Measurements from ENCODE around the gene ACTR2. TPM values are rescaled to one million over a fixed set of nuclear protein-coding genes. Genes with fewer than 3 reads are reported as not detected.

Gene ACTR2
- total RNA-seq, 1 donor from 2014 or later, result 488 TPM

DNA sequence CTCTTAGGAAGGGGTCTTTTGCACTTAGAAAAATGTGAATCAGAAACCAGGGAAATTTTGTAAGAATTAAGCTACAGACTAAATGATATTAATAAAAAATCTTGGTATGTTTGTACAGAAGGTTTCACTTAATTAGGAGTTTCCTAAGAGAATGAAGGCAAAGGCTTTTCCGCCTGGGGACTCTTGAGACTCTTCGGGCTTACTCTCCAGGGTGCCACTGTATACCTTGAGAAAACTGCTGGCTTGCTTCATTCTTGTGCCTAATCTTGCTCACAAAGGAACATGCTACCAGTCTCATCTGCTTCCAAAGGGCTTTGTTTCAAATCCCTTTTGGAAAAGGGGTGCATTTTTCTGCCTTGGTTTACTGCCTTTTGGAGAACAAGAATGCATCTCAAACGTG, 49.5 kb downstream of the ACTR2 start:
- intact Hi-C loops (cut with micrococcal nuclease), result no loop called here

DNA sequence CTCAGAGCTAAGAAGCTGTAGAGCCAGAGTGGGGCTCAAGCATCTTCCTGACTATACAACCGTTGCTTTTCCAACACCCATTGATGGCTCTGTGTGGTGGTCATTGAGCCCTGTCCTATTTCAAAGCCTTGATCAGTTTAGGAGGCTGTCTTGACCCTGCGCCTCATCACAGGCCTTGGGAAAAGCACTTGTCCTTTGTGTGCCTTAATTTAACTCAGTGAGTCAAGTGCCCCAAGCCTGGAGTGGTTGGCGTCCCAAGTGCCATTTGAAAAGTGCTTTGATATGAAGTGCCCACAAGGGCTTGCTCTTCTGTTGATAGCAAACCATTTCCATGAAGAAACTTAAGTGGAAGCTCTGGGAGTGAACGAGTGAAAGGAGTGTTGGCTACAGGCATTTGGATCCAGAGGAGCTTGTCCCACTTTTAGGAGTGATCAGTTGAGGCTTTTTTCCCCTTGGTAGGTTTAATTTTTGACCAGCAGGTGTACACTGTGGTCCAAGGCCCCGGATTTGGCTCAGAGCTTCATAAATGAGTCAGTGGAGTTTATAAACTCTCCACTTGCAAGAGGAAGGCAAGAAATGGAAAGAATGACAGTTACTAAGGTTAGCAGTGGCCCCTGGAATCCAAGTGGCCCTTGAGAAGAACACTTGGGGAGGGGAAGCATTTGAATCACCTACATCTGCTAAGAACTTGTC, 50.3 kb downstream of the ACTR2 start:
- intact Hi-C loops (cut with micrococcal nuclease), result no loop called here

DNA sequence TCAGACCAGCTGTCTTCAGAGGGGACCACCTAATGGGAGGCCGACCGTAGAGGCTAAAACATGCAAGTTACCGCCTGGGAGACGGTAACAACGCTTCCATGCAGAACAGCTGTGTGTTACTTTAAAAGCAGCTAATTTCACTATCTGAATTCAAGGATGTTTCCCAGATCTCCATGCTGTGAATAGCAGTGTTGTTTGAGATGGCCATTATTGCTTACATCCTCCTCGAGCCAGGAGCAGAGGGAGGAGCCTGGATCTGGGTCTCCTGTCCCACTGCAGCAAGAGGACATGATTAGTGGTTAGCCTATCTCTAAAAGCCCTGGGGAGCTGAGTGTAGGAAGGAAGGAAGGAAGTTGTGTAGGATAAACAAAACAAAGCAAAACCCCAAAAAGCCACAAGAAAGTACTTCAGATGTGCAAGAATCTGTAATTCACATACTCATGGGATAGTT, 50.9 kb downstream of the ACTR2 start:
- intact Hi-C loops (cut with micrococcal nuclease), result no loop called here

DNA sequence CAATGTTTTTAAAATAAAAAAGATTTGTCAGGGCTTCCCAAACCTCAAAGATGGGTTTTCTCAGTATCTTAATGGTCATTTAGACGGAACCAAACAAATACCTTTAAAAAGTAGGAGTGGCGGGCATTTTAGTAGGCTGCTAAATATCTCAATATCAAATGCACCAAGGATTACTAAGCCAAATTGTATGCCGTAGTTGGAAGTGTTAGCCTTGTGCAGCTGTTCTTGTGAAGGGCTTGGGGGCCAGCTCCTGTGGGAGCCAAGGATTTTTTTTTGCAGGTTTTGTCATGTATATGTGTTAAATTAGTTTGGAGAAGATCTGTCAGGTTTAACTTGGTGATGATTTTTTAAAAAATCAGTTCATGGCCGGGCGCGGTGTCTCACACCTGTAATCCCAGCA, 52.1 kb downstream of the ACTR2 start:
- intact Hi-C loops (cut with micrococcal nuclease), result no loop called here

DNA sequence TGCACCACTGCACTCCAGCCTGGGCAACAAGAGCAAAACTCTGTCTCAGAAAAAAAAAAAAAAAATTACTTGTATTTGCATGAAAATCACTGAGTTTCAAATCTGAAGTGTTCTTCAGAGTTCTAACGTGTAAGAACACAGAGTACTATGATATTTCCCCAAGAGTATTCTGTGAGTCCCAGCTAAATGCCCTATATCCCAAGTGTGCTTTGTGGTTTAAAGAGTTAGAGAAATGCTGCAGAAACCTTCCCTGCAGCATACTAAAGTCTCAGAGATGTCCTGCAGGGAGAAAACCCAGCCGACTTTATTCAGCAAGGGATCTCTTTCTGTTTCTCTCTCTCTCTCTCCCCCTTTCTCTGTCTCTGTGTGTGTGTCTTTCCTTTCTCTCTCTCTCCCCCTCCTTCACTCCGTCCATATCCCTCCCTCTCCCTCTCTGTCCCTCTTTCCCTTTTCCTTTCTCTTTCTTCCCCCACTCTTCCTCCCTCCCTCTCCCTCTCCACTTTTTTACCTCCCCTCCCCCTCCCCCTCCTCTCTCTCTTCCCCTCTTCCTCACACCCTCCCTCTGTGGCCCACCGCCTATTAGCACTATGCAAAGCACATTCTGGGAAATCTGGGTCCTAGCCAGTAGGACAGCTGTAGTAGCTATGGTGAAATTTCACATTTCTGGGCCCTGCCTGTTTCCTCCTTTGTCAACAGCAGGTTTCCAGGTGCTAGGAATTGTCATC, 54.2 kb downstream of the ACTR2 start:
- intact Hi-C loops (cut with micrococcal nuclease), result no loop called here

DNA sequence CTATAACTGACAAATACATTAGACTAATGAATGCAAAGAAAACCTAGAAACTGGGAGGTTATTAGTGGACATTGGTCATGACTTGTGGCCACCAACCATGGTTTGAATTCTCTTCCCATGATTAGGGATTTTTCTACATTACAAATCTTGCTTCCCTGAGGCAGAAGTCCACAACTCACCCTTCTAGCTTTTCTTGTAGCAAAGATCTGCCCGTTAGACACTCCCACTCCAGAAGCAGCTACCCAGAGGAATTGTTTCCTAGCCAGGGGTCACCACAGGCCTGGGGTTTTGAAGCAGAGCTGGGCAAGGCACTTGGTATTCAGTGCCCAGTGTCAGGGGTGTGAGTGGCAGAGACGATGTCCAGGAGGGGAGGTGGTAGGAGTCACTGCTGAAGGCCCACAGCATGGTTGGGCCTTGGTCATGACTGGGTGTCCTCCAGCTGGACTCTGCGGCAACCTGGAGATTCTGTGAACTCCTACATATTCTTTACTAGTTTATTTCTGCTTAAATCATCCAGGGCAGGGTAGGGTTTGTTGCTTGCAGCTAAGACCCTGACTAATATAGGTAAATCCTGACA, 54.9 kb downstream of the ACTR2 start:
- intact Hi-C loops (cut with micrococcal nuclease), result no loop called here

DNA sequence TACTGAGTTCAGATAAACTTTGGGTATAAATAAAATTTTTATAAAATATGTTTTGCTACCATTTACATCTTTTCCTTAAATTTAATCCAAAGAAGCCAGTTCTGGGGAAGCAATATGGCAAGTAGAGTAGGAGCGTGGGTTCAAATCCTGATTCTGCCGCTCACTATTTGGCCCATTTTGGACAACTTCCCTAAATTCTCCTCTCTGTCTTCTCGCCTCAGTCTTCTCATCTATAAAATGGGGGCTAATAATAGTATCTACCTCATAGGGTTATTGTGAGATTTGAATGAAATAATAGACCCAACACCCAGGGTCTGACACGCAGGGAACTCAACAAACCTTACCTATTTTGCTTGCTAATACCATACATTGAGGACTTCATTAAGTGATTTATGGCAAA, 59.7 kb downstream of the ACTR2 start:
- intact Hi-C loops (cut with micrococcal nuclease), result no loop called here

DNA sequence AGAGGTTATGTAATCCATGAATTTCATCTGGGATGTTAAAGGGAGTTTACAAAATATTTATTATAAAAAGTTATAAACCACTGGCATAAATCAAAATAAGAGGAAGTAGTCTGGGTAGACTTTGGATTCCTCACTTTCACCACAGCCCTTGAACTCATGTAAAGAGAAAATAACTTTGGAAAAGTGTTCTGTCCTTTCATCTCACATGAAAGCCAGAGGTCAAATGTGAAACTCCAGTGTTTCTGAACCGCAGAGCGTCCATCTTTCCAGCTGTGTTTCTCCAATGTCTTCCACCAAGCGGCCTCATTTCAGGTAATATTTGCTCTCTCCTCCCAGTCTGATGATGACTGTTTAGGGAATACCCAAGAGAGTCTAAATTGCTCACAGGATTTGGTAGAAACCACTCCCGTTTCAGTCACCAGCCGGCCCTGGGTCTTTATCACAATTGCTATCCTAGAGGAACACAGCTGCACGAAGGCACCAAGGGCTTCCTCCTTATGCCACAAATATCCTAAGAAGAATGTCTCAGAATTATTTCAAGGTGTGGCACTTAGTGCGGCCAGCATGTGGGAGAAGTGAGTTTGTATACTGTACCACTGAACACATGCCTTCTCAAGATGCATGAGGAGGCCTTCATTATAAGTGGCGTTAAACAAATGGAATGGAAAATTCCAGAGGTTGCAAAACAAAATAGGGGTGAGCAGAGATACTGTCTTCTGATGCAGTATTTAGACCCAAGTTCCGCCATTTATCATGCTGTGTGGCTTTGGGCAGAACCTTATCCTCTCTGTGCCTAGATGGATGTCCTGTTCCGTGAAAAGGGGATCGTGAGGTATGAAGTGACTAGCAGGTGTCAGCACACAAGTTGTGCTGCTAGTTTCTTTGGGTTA, 63.8 kb downstream of the ACTR2 start:
- intact Hi-C loops (cut with micrococcal nuclease), result no loop called here

DNA sequence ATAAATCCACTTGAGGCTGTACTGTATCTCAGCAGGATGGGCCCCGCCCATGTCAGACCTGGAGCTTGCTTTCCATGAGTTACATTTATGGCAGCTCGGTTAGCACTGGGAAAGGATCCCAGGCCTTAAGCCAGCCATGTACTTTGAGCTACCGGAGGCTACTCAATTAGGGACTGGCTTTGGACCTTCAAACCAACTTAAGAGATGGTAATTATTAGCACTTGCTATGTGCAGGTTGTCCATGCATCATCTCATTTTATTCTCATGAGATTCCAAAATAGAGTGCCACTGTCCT, 64.4 kb downstream of the ACTR2 start:
- intact Hi-C loops (cut with micrococcal nuclease), result no loop called here

DNA sequence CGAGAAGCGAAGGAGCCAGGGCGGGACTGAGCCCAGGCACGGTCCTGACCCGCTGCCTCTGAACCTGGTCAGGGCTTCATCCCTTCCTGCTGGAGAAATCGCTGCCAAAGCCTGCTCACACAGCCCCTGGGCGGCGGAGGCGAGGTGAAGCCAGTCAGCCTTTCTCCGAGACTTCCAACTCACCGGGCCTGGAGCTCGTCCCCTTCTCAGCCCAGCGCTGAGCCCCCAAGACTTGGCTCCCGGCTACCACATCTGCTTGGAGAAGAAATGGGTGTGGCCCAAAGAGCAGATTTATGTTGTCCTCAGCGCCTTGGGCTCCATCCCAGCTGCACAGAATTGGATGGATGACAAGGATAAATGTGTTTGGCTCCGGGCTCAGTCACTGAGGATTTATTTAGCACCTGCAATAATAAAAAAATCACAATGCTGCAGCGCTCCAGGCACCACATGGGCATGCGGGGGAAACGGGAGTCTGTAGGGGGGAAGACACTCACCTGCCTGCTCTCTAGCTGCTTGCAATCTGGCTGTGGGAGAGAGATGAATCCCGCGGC, 64.9 kb downstream of the ACTR2 start:
- intact Hi-C loops (cut with micrococcal nuclease), result no loop called here

DNA sequence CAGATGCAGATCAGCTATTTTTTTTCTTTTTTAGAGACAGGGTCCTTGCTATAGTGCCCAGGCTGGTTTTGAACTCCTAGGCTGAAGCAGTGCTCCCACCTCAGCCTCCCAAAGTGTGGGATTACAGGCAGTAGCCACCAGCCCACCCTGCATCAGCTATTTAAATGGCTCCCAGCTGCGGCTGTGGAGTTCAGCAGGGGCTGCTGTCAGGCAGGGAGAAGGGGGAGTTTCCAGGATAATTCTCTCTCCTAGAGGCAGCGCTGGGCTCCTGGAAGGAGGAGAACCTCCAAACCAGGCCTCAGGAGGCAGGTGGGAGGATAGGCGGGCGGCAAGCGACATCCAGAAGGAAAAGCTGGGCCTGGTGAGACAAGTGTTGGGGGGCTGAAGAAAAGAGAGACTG, 65.7 kb downstream of the ACTR2 start:
- intact Hi-C loops (cut with micrococcal nuclease), result no loop called here

DNA sequence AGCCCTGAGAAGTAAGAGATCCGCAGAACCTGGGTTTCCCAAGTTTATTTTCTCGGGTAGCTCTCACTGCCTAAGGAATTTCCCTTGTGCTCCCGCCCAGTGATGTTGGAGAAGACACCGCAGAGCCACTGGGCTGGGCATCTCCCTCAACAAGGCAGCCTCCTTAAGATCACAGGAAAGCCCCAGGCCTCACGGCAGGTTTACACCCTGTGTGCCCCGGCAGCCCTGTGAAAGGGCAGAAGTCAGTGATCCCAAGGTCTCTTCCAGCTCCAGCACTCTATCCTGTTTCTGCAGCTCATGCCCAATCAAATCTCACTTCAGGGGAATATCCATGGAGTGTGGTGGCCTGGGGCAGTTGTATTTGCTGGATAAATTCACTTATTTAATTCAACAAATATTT, 66.5 kb downstream of the ACTR2 start:
- intact Hi-C loops (cut with micrococcal nuclease), result no loop called here

DNA sequence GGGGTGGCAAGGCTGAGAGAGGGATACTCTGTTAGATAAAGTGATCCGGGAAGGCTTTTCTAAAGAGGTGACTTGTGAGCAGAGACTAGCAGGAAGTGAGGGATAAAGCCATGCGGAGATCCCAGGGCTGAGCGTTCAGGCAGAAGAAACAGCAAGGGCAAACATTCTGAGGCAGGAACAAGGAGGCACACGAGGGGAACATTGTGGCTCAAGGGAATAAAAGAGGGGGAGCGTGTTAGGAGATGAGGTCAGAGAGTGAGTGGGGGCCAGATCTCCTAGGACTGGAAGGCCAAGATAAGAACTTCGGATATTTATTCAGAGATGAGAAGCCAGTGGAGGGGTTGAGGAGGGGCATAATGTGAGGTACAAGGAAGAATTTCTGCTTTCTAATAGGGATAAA, 67.1 kb downstream of the ACTR2 start:
- intact Hi-C loops (cut with micrococcal nuclease), result no loop called here

DNA sequence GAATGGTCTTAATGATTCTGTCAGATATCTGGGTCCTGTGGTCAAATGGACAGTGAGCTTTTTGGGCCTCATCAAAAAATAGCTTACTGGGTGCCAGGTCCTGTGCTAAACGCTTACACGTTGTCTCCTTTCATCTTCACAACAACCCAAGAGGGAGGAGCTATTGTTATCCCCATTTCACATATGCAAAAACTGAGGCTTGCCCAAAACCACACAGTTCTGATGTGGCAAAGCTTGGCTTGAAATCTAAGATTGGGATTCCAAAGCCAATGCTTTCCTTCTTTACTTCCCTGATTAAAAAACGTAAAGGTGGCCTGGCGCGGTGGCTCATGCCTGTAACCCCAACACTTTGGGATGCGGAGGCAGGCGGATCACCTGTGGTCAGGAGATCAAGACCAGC, 69.3 kb downstream of the ACTR2 start:
- intact Hi-C loops (cut with micrococcal nuclease), result no loop called here

DNA sequence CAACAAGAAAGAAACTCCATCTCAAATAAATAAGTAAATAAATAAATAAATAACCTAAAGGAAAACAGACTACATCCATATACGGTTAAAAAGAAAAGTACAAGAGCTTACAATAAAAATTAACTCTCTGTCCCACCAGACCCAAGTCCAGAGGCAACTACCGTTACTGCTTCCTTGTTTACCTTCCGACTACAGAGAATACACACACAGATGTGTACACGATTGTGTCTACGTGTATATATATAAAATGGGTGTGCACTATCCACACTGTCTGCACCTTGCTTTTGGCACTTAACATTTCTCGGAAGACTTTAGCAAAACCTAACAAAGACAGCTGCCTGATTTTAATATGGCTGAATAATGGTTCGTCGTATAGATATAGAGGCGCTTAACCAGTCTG, 69.9 kb downstream of the ACTR2 start:
- intact Hi-C loops (cut with micrococcal nuclease), result no loop called here

DNA sequence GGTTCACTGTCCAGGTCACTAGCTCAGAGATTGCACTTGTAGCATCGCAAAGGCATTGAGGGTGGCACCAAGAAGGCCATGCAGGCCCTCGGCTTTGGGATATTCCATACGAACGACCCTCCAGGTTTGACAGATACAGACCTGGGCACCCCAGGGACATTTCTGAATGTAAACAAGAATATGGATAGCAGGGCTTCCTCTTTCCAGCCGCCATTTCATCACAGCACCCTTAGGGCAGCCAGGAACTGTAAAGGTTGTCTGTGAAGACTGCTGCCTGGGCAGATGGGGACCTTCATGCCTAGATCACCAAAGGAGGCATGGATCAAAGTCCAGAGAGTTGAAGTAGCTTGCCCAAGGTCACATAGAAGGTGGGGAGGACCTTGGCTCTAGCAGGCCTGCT, 70.5 kb downstream of the ACTR2 start:
- intact Hi-C loops (cut with micrococcal nuclease), result no loop called here

DNA sequence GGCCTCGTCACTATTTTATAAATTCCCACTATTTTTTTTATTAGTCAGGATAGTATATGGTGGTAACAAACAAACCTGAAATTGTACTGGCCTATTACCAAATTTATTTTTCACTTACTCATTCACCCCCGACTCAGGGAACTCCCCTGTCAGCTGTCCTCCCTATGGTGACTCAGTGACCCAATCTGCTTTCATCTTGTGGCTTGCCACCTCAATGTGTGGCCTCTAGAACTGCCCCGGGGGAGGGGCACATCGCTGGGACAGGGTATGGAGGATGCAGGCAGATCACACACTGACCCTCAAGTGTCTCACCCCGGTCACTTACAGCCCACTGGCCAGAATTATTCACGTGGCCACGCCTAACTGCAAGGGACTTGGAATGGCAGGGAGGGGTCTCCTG, 71.6 kb downstream of the ACTR2 start:
- intact Hi-C loops (cut with micrococcal nuclease), result no loop called here

DNA sequence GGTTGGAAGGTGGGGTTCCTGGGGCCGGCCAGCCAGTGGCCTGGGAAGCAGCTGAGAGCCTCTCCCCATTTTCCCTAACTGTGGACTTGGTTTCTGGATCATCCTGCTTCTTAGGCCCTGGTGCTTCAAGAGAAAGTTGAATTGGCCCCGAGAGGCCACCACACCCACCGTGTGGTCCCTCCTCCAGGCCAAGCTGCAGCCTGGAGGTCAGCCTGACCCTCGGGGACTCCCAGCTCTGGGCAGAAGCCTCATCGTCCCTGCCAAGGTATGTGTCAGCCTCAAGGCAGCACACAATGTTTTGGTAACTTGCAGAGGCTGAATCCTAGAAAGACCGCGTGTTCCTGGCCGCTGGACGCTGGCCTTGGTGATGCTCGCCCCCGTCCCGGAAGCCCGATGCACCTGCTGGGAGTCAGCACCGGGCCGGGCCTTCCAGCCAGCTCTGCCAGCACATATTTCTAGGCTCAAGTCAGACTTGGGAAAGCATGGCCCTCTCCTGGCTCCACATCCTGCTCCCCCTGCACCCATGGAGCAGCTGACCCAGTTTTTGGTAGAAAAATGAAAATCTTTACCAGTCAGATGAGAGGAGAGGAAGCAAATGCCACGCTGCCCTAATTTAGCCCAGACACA, 72.6 kb downstream of the ACTR2 start:
- intact Hi-C loops (cut with micrococcal nuclease), result loop anchor here (2.0 kb wide), 1 partner anchor 73 kb away; the partner anchor contains the start of gene ACTR2

DNA sequence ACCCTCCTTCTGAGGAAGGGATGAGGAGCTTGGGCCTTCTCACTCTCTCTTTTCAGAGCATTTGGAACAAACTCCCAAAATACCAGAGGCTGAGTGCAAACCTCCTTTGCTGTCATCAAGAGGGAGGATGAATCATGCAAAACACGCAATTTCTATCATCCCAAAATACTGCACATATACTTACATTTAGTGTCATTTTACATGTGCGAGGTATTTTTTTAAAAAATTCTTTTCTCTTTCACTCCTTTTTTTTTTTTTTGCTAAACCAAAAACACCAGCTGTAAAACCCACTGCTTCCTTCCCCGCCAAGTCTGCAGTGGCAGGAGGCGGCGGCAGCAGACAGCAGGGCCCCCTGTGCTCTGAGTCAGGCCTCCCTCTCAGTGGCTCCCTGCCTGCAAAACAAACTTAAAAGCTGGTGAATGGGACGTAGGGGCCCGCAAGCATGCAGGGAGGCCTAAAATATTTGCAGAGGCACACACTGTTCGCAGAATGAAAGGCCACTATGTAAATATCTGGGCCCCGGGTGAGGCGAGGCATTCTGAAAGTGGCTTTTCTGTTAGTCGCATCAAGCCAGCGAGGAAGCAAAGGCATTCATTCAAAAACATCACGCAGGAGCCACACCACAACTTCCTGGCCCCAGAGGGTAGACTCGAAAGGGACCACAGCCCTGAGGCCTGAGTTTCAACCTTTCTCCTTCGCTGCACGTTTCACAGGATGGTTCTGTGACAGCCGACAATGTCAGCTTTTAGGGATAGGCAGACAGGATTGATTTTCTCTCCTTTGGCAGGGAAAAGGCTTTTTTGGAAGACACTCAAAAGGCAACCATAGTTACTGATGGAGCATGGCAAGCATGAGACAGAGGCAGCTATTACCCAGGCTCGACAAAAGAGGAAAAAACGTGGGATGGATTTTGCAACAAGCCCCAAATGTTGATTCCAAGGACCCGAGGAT, 73.4 kb downstream of the ACTR2 start:
- intact Hi-C loops (cut with micrococcal nuclease), result loop anchor here (1.0 to 2.0 kb wide), 2 partner anchors 74 to 131 kb away; partner anchors contain the start of genes ACTR2 and SPRED2

DNA sequence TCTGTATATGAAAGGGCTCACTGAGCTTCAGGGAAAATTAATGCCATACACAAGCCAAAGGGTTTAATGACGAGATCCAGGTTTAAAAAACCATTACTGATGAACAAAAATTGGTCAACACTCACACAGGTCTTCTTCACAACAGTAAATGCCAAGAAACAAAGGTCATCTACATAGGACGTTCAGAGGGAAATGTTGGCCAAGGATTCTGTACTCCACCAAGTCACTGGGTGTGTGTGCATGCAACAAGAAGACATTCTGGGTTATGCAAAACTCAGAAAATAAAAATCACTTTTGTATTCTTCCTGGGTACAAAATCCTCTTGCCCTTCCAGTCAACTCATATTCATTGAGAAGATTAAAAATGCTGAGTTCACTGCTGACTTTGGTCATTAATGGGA, 78.3 kb downstream of the ACTR2 start:
- intact Hi-C loops (cut with micrococcal nuclease), result no loop called here
